NCI-H510A treated with DMSO at 0.1 percent for 48 hours (cell line): ENCODE results near the gene SEMA6A.

Source experiments
- DNase-seq: peaks from one replicate; lab custom pipeline; 2025; lab: John Stamatoyannopoulos, UW

The SEMA6A gene

GRCh38 chr5:116492776-116493175, 81.8 kb downstream of the SEMA6A start:
- no peak for DNase-seq

- no peak for DNase-seq
Measured at GRCh38 chr5:116492016-116492623, 82.5 kb downstream of the SEMA6A start.

GRCh38 chr5:116488356-116489041, 86.1 kb downstream of the SEMA6A start:
- no peak for DNase-seq

GRCh38 chr5:116487045-116487444, 87.6 kb downstream of the SEMA6A start:
- DNase-seq: no peak

GRCh38 chr5:116486588-116486987, 88.0 kb downstream of the SEMA6A start:
- no peak for DNase-seq

GRCh38 chr5:116484645-116485044, 90.0 kb downstream of the SEMA6A start:
- no peak for DNase-seq

- no peak for DNase-seq
Measured at GRCh38 chr5:116482394-116482793, 92.2 kb downstream of the SEMA6A start.

GRCh38 chr5:116480894-116481510, 93.6 kb downstream of the SEMA6A start:
- DNase-seq: no peak

- DNase-seq: no peak
Measured at GRCh38 chr5:116479776-116480675, 94.6 kb downstream of the SEMA6A start.

GRCh38 chr5:116478491-116478890, 96.1 kb downstream of the SEMA6A start:
- no peak for DNase-seq

- no peak for DNase-seq
Measured at GRCh38 chr5:116476897-116477537, 97.6 kb downstream of the SEMA6A start.

- DNase-seq: no peak
Measured at GRCh38 chr5:116475338-116475737, 99.3 kb downstream of the SEMA6A start.

- DNase-seq: no peak
Measured at GRCh38 chr5:116473706-116474105, 100.9 kb downstream of the SEMA6A start.

GRCh38 chr5:116472274-116472673, 102.3 kb downstream of the SEMA6A start:
- DNase-seq: no peak

- no peak for DNase-seq
Measured at GRCh38 chr5:116469631-116470030, 105.0 kb downstream of the SEMA6A start.

- DNase-seq: no peak
Measured at GRCh38 chr5:116468583-116468982, 106.0 kb downstream of the SEMA6A start.

- no peak for DNase-seq
Measured at GRCh38 chr5:116467465-116467843, 107.2 kb downstream of the SEMA6A start.

- no peak for DNase-seq
Measured at GRCh38 chr5:116466727-116467464, 107.7 kb downstream of the SEMA6A start.

GRCh38 chr5:116465411-116465810, 109.2 kb downstream of the SEMA6A start:
- no peak for DNase-seq

GRCh38 chr5:116464144-116464708, 110.4 kb downstream of the SEMA6A start:
- no peak for DNase-seq

GRCh38 chr5:116462500-116462899, 112.1 kb downstream of the SEMA6A start:
- DNase-seq: no peak
